ENCODE results near the gene GBP6. TPM values are rescaled to one million over a fixed set of nuclear protein-coding genes. Genes with fewer than 3 reads are reported as not detected.
A peak's percentile ranks its signal among the peaks of the same experiment; 100 is the strongest.

Gene GBP6
- polyA plus RNA-seq, 3 donors = not detected

- no peaks in the 10 kb centered on the region for H4K20me1 ChIP-seq (ENCODE audit: insufficient read depth, low read length)
- no peak overlapping the region for H3K9ac ChIP-seq (ENCODE audit: insufficient read depth, low read length, poor library complexity, severe bottlenecking)
- H3K9me3 ChIP-seq (replicated peaks in 1 of 2; ENCODE audit: control insufficient read depth in 1 of 2, insufficient read depth in 1 of 2, low read length in 2 of 2) = no peaks in the 10 kb centered on the region
- H3K9me3 Mint-ChIP-seq = peaks cover 1 to 17% (median 7%) of the 10 kb centered on the region in 7 donors
- peaks cover 8% of the 10 kb centered on the region for H3K4me1 Mint-ChIP-seq
- H3K79me2 ChIP-seq (ENCODE audit: insufficient read depth, low read length) = no peaks in the 10 kb centered on the region
- intact Hi-C loops (cut with micrococcal nuclease) = no loop called here
- H2AFZ ChIP-seq (ENCODE audit: insufficient read depth, low read depth, low read length, poor library complexity, severe bottlenecking) = no peak overlapping the region
- no peak overlapping the region for H3K27ac ChIP-seq (ENCODE audit: low read depth in 1 of 2, low read length in 2 of 2)
- H3K27me3 Mint-ChIP-seq (ENCODE audit: low read depth in 3 of 3) = peaks cover 0 to 1% (median 1%) of the 10 kb centered on the region in 3 donors
- no peak overlapping the region for H3K27ac Mint-ChIP-seq
- H3K4me3 ChIP-seq (replicated peaks in 1 of 3; ENCODE audit: low read depth in 2 of 3, low read length in 3 of 3) = no peak overlapping the region
- no peaks in the 10 kb centered on the region for H3K27me3 ChIP-seq (ENCODE audit: control insufficient read depth in 2 of 2, insufficient read depth in 2 of 2, low read length in 2 of 2)
- H3K4me2 ChIP-seq (replicated peaks; ENCODE audit: extremely low read depth, low read length, poor library complexity, severe bottlenecking) = no peak overlapping the region
- no peak for DNase-seq
- no peaks in the 10 kb centered on the region for H3K36me3 Mint-ChIP-seq
- no peak for TF ChIP-seq CTCF (IDR thresholded peaks at IDR 0.05)
- H3K4me1 ChIP-seq (ENCODE audit: control insufficient read depth in 1 of 2, insufficient read depth in 2 of 2, low read length in 2 of 2) = no peaks in the 10 kb centered on the region
- no peaks in the 10 kb centered on the region for H3K36me3 ChIP-seq (replicated peaks in 1 of 2; ENCODE audit: control insufficient read depth in 1 of 2, insufficient read depth in 2 of 2, low read length in 2 of 2)
- no peak overlapping the region for H3K4me3 Mint-ChIP-seq
Observed at GRCh38 chr1:89335486-89335885, 28.4 kb upstream of the GBP6 start.

GRCh38 chr1:89337903-89338302 lies 26.0 kb upstream of the GBP6 start:
- Mint-ChIP-seq H3K36me3 (no peaks in the 10 kb centered on the region), H3K9me3 (peaks cover 0 to 20% (median 5%) of the 10 kb centered on the region in 7 donors), H3K4me1 (peaks cover under 1% of the 10 kb centered on the region), H3K27me3 (ENCODE audit: low read depth in 3 of 3) (peaks cover 0 to 4% (median 1%) of the 10 kb centered on the region in 3 donors), H3K4me3 (peak overlapping the region in 1 of 2 donors; percentile 15), H3K27ac (no peak overlapping the region)
- no peak for DNase-seq
- no peak overlapping the region for H3K4me3 ChIP-seq (replicated peaks in 1 of 3; ENCODE audit: low read depth in 2 of 3, low read length in 3 of 3)
- no peak for TF ChIP-seq CTCF (IDR thresholded peaks at IDR 0.05)
- H3K9me3 ChIP-seq (replicated peaks in 1 of 2; ENCODE audit: control insufficient read depth in 1 of 2, insufficient read depth in 1 of 2, low read length in 2 of 2) = no peaks in the 10 kb centered on the region
- WGBS (ENCODE audit: insufficient coverage) = no CpG with 5 or more reads among the region's 4 CpGs
- no peak overlapping the region for H3K27ac ChIP-seq (ENCODE audit: low read depth in 1 of 2, low read length in 2 of 2)
- intact Hi-C loops (cut with micrococcal nuclease) = no loop called here
- no peaks in the 10 kb centered on the region for H3K4me1 ChIP-seq (ENCODE audit: control insufficient read depth in 1 of 2, insufficient read depth in 2 of 2, low read length in 2 of 2)
- H3K36me3 ChIP-seq (replicated peaks in 1 of 2; ENCODE audit: control insufficient read depth in 1 of 2, insufficient read depth in 2 of 2, low read length in 2 of 2) = no peaks in the 10 kb centered on the region
- no peaks in the 10 kb centered on the region for H4K20me1 ChIP-seq (ENCODE audit: insufficient read depth, low read length)
- no peaks in the 10 kb centered on the region for H3K27me3 ChIP-seq (ENCODE audit: control insufficient read depth in 2 of 2, insufficient read depth in 2 of 2, low read length in 2 of 2)
- H3K9ac ChIP-seq (ENCODE audit: insufficient read depth, low read length, poor library complexity, severe bottlenecking) = no peak overlapping the region
- no peak overlapping the region for H3K4me2 ChIP-seq (replicated peaks; ENCODE audit: extremely low read depth, low read length, poor library complexity, severe bottlenecking)
- no peaks in the 10 kb centered on the region for H3K79me2 ChIP-seq (ENCODE audit: insufficient read depth, low read length)
- H2AFZ ChIP-seq (ENCODE audit: insufficient read depth, low read depth, low read length, poor library complexity, severe bottlenecking) = no peak overlapping the region
